NCI-H345 treated with DMSO at 0.1 percent for 48 hours (cell line): ENCODE measurements around the gene CPED1.
"Not testable (repeated sequence)": the region's sequence is repeated elsewhere in the genome, so short reads cannot be mapped to it uniquely, and the experiment has no call there.

ENCODE experiments used
- DNase-seq: peaks from one replicate; lab custom pipeline; 2025; ENCODE audit not compliant: unreplicated experiment; lab: John Stamatoyannopoulos, UW

CPED1 gene

DNA sequence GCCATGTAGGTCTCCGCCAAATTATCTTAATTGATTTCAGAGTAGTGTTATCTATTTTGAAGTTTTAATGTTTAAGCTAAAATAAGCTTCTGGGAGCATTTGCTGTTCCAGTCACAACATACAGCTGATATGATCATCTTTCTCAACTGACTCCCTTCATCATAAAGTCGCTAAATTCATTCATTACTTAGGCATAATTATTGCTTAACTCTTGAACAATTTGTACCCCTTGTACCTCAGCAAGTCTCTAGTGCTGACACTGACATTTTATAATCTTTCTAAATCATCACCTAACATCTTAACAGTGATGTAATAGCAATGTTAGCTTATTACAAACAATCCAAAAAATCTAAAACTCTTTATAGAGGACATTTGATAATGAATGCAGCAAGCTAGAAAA lies 286.0 kb downstream of the CPED1 start:
- no peak for DNase-seq

DNA sequence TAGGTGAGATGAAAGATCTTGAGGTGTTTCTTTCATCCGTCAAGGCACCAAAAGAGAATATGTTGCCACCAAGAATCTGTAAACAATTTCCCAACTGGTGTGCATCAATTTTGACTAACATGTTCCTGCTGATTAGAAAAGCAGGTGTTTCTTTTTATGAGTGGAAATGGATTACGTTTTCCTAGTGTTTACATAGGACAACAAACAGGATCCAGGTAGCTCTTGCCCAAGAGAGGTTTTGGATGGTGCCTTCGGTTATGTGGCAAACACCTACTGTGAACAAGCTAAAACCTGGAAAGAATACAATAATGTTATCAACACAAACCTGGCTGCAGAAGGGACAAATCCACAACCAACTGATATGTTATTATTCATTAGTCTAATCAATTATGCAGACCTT lies 286.7 kb downstream of the CPED1 start:
- peak; percentile 23 for DNase-seq

DNA sequence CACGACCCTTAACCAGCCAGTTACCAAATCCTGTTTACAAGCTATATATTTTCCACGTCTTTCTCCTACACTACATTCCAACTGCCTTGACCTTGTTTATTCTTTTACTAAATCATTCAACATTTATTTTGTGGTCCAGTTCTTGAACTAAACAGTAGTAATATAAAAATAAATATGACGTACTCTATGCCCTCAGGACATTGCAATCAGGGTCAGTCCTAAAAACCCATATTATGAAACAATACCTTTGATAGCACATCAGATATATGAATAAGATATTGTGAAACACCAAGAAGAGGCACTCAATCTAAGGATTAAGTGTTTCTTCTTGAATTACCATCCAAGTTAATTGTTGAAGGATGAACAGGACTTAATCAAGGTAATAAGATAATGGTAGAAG lies 287.8 kb downstream of the CPED1 start:
- no peak for DNase-seq

DNA sequence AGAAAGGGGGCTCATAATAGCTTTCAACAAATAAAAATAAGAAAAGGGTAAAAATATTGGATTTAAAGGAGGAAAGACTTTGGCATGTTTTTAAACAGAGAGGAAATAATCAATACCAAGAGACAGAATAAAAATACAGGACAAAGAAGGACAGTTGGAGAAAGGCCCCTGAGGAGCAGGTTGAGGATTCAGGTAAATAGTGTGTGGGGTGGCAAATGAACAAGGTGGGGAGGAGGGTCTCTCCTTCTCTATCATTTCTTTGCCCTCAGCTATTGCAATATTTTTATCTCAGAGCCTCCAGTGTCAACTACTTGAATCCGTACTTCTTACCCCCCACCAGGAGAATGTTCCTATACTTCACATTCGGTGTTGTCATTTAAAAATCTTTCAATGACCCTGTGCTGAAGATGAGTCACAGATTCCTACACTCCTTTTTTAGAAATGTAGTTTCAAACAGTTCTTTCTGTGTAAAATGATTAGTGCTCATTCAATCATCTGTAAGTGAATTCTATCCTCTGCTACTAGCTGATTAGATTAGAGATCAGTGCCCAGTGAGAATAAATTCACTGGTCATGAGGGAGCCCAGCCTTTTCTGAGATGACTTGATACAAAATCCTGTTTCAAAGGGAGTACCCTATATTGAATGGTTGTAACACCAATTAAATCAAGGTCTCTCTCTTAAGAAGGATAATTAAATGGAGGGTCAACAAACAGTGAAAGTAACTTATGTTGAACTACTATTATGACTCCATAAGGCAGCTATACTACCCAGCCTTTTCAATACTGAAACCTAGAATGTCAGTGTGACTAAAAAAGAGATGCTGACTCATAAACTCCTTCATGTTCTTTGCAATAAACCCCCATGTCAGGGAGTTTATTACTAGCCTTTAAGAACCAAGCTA lies 289.9 kb downstream of the CPED1 start:
- DNase-seq, result no peak

DNA sequence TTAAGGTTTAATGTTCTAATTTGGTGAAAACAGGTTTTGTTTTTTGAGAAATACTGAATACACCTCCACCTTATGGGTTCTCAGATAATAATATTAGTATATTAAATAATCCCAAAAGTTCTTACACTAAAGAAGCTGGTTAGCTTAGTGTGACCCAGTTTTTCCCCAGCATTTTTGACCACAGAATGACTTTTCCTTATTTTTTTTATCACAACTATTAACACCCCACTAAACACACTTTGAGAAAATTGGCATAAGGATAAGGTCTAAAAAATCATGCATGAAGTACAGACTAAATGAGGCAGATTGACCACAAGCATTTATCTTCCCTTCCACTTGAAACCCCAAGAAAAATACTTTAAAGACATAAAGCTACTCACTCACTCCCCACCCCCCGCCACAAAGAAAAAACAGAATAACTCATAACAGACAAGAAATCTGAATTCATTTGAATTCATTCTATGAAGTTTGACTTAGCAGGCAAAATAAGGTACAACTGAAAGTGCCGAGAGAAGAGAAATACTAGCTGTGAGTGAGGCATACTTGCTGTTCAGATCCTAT lies 290.6 kb downstream of the CPED1 start:
- no peak for DNase-seq

DNA sequence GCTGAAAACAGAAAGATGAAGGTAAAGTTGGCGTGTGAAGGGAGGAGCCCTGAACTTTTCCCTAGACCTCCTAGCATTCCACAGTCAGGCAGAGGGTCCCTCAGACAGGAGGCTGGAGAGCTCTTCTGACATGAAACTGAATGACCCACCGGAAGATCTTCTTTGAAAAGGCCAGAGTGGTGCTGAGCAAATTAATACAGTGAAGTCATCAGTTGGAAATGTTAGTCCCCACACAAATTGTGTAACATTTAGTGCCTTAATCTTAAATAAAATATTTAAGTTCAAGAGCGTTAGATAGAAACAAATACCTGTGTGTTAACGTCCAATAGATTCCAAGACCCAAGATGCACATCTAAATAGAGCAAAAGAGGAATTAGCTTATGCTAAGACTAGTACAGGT lies 291.3 kb downstream of the CPED1 start:
- no peak for DNase-seq

DNA sequence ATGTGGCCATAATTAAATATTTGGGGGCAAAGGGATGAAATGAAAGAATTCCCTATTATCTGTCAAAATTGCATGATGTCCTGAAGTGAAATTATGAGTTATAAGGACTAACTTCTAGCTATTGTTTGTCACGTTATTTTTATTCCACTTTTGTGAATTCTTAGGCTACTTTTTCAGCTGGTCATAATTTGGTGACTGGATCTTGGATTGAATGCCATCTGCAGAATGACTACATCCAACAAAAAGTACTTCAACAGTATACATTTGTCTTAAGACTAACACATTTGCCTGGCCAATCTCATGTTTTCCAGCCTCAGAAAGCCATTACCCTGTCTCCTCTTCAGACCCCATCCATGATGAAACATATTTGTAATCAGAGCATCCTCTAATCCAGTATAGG lies 292.1 kb downstream of the CPED1 start:
- no peak for DNase-seq

DNA sequence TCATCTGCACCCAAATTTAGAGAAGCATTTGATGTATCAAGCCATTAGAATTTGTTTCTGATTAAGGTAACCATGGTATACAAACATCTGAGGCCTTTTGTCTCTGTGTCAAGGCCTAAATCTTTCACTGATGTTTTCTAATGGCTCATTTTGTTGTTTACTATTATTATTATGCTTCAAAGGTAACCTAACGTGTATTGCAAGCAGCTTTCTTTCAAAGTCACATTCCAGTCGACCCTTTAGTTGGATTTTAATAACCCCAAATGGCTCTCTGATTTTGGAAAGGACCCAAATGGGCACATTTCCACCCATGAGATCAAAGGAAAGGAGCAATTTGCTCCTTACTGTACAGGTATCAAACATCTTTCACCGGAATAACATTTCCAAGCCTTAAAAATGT lies 293.6 kb downstream of the CPED1 start:
- DNase-seq, result no peak

DNA sequence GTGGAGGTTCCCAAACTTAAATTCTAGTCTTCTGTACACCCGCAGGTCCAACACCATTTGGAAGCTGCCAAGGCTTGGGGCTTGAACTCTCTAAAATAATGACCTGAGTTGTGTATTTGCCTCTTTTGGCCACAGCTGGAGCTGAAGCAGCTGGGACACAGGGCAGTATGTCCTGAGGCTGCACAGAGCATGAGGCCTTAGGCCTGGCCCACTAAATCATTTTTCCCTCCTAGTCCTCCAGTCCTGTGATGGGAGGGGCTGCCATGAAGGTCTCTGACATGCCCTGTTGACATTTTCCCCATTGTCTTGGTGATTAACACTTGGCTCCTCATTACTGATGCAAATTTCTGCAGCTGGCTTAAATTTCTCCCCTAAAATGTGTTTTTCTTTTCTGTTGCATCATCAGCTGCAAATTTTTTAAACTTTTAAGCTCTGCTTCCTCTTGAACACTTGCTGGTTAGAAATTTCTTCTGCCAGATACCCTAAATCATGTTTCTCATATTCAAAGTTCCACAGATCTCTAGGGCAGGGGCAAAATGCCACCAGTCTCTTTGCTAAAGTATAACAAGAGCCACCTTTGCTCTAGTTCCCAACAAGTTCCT lies 296.7 kb downstream of the CPED1 start:
- no peak for DNase-seq

DNA sequence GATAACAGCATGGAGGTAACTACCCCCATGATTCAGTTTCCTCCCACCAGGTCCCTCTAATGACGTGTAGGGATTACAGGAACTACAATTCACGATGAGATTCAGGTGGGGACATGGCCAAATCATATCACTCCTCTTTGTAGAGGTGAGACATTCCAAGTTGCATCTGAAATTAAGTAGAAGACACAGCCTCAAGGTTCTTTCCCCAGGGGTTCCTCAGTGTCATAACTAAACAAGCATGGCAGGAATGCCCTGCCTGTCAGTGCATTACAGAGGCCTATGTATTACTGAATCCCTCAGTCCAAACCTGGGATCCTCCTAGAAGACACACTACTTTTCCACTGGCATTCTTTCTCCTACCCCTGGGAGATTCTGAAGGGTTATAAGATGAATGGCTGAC lies 297.7 kb downstream of the CPED1 start:
- DNase-seq, result no peak

DNA sequence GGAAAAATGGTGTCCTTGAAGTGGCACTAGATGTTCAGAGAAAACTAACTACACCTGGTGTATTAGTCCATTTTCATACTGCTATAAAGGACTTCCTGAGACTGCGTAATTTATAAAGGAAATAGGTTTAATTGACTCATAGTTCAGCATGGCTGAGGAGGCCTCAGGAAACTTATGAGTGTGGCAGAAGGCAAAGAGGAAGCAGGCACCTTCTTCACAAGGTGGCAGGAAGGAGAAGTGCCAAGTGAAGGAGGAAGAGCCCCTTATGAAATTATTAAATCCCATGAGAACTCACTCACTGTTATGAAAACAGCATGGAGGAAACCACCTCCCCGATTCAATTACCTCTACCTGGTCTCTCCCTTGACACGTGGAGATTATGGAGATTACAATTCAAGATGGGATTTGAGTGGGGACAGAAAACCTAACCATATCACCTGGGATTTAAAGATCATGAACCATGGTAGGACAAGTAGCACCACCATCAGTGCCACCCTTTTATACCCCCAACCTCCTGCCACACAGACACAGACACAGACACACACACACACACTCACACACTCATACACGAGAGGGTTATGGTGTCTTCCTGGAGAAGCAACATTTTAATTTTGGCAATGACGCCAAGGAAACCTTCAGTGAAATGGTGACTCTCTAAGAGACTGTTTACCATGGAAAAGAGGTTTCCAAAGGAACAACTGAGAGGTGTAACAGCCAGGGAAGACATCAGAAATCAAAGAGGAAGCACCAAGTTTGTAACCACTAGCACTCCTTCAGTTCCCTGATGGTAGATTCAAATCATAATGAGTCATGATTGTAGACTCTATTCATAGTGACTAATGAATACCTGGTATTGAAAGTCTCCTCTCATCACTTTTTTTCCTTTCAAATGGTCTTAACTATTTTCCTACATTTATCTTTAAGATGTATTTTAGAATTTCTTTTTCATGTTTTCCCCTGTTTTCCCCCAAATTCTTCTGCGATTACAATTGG lies 298.5 kb downstream of the CPED1 start:
- no peak for DNase-seq

DNA sequence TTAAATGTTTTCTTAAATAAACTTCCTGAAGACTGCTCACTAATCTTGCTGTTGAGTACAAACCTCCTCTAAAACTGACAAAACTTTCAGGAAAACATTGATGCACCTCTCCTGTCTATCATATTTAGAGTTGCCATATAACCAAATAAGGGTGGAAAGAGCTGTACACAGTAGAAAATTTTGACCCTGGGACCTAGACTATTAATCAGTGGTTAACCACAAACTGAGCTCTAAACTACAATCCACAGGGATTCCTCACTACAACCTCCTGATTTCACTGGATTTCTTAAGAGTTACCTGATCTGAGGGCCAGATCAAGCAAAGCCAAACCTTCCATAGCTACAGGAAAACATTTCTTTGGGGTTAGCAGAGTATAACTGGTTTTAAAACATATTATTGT lies 300.4 kb downstream of the CPED1 start:
- no peak for DNase-seq

DNA sequence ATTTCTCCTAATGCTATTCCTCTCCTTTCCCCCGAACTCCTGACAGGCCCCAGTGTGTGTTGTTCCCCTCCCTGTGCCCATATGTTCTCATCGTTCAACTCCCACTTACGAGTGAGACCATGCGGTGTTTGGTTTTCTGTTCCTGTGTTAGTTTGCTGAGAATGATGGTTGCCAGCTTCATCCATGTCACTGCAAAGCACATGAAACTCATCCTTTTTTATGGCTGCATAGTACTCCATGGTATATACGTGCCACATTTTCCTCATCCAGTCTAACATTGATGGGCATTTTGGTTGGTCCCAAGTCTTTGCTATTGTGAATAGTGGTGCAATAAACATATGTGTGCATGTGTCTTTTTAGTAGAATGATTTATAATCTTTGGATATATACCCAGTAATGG lies 301.4 kb downstream of the CPED1 start:
- DNase-seq, result not testable (repeated sequence)

DNA sequence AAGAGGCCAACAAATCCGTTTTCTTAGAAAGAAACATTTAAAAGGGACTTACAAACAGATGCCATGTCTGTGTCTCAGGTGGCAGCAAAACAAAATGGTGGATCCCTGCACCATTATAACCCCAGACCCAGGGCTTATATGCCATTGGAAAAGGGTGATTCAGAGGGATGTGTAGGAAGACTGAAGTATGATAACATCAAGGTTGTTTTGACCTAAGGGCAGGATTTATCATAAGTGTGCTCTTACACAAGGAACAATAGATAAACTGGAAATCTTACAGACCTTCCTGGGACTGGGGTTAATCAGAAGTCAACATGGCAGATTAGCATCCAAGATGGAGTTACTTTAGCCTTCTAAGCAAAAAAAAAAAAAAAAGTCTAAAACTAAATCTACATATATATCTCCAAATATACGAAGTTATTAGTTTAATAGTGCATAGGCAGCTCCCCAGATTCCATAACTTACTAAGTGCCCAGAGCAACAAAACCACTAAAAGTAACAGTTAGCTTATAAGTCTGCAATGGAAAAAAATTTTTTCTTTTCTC lies 306.0 kb downstream of the CPED1 start:
- DNase-seq, result no peak

DNA sequence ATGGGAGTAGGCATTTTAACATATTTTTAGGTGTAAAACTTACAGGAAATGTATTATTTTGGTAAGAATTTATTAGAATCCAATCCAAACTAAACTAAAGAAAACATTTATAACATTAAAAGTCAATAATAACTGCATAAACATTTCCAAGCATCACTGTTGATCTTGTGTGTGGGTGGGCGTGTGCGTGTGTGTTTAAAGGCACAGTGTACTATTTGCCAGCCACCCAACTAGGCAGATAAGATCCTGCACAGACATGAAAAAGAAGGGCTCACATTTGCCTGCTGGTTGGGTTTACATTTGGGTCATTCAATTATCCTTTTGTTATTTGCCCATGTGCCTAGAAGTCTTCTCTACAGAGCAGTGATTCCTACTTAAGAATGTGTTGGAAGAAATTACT lies 309.3 kb downstream of the CPED1 start:
- no peak for DNase-seq

DNA sequence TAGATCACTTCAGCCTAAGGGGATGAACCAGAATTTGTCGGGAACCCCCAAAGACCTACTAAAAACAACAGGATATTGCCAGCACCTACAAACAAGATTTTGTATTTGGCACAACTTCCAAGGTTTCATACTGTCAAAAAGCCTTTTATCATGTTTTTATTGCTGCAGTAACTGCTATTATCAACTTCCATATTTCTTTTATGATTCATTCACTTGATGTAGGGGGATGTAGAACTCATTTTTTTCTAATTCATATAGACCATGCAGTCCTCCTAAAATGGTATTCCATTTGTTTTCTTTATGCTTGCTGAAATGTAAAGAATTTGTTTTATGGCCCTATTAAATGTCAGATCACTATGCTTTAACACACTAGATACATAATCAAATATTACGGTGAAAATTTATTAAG lies 310.3 kb downstream of the CPED1 start:
- DNase-seq, result no peak

DNA sequence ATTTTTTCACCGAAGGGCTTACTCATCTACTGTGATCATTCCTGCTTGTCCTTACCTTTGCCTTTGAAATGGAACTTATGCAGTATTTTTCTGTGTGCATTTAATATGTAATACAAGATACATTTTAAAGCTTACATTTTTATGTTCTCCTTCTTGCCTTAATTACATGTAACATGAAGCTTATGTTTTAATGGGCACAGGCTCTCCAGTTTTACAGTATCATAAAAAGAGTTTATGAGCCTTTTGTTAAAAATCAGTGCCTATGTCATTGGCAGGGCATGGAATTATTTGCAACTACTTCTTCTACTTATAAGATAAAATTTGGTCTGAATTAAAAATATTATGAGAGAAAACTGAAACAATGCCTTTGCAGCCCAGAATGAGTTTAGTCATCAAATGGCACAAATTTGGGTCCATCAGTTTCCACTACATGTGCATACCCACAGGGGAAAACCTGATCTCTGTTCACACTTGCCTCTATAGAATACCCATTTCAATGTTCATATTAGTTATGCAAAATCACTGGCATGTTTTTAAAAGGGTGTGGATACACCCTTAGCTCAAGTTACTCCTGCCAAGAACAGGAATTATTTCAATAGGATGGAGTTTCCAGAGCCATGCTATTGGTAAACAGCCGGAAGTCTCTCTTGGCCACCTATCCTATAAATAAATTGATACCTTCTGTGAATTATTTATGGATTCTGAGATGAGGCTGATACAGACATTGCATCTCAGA lies 312.3 kb downstream of the CPED1 start:
- DNase-seq, result no peak

DNA sequence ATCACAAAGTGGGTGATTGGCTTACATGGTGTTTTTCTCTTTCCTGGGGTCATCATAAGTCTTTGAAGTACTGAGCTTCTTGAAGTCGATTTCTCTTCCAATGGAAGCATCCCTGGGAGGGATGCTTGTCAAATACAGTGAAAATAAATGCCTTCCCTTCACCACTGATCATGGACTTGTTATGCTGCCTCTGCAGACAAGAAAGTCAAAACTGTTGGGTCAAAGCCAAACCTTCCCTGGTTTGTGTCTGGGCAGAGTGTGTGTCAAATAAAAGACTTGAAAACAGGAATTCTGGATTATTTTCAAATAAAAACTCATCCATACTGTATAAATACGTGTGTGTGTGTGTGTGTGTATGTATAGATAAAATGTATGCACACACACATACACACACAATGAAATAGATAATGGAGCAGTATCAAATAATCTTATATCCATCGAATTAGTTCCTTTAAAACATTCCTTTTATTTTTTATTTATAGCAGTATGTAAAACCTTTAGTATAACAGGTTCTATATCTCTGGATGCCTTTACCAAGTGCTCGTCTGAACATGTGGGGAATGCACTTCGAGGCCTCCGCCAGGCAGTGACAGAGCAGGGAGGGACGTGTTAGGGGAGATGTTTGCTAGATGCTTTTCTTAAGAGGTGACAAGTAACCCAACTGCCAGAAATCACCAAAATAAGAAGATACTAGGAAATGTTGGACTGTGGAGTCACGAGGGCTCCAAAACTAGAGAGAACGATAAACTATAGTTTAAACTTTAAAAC lies 313.1 kb downstream of the CPED1 start:
- DNase-seq, result no peak

DNA sequence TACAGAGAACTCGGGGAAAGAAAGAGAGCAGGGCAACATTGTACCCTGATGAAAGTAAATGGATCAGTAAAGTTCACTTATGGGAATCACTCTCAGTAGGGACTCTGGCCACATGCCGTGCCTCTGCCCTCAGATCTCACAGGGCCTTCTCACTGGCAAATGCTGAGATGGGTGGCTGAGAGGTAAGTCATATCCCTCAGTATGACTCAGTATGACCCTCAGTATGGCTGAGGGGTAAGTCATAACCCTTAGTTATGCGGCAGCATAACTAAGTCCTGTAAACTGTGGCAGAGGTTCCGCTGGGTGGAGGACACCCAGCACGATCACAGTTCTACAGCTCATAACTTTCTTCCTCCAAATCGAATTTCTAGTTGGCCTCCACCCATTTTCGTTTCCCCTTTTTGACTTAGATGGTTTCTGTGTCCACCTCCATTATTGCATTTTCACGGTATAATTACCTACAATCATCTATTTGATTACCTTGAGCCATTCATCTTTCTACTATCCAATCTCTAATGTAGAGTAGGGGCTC lies 313.8 kb downstream of the CPED1 start:
- DNase-seq, result no peak
